Neural progenitor cell (in vitro differentiated cells): ENCODE data around the gene PDGFD. TPM values are rescaled to one million over a fixed set of nuclear protein-coding genes. Genes with fewer than 3 reads are reported as not detected.

Experiments used
- DNase-seq: peaks from one replicate; pipeline ENCODE4 v3.0.0-alpha.2; 2016; ENCODE audit warnings: low spot score
- H2AFZ ChIP-seq: fragments of 200-600 bp; sonication (generic); replicated peaks from 2 replicates; pipeline ENCODE4 v1.6.1; 2016; ENCODE audit warnings: antibody characterized with exemption
- H3F3A ChIP-seq: fragments of 200-600 bp; sonication (generic); 2 replicates; pipeline ENCODE4 v1.6.1; 2016; ENCODE audit warnings: antibody characterized with exemption, low read depth
- H3K27ac ChIP-seq: fragments of 200-600 bp; sonication (generic); 2 replicates; pipeline ENCODE4 v1.5.1; 2016; ENCODE audit warnings: mild to moderate bottlenecking
- H3K27me3 ChIP-seq: fragments of 200-600 bp; sonication (generic); 2 replicates; pipeline ENCODE4 v1.6.1; 2016; ENCODE audit warnings: mild to moderate bottlenecking, moderate library complexity
- H3K36me3 ChIP-seq: fragments of 200-600 bp; sonication (generic); 2 replicates; pipeline ENCODE4 v1.5.1; 2016
- H3K4me1 ChIP-seq: fragments of 200-600 bp; sonication (generic); 2 replicates; pipeline ENCODE4 v1.6.1; 2016; ENCODE audit warnings: mixed run types
- H3K4me2 ChIP-seq: fragments of 200-600 bp; sonication (generic); 2 replicates; pipeline ENCODE4 v1.6.1; 2016
- H3K4me3 ChIP-seq: fragments of 200-600 bp; sonication (generic); 2 replicates; pipeline ENCODE4 v1.5.1; 2016
- H3K79me2 ChIP-seq: fragments of 200-600 bp; sonication (generic); 2 replicates; pipeline ENCODE4 v1.6.1; 2016; ENCODE audit warnings: low read depth
- H3K9ac ChIP-seq: fragments of 200-600 bp; sonication (generic); 2 replicates; pipeline ENCODE4 v1.6.1; 2016
- H3K9me3 ChIP-seq: fragments of 200-600 bp; sonication (generic); 2 replicates; pipeline ENCODE4 v1.5.1; 2016; ENCODE audit warnings: low read depth
- H4K20me1 ChIP-seq: fragments of 200-600 bp; sonication (generic); 2 replicates; pipeline ENCODE4 v1.6.1; 2016; ENCODE audit warnings: low read depth
- H3K27ac Mint-ChIP-seq: 3 replicates; pipeline ENCODE4 v1.8.0; 2021; ENCODE audit warnings: mixed read lengths
- H3K27me3 Mint-ChIP-seq: 2 replicates; pipeline ENCODE4 v1.8.0; 2022; ENCODE audit warnings: low read depth, mild to moderate bottlenecking, inconsistent platforms, moderate library complexity, mixed read lengths; ENCODE audit not compliant: insufficient read depth
- H3K36me3 Mint-ChIP-seq: 3 replicates; pipeline ENCODE4 v1.8.0; 2021; ENCODE audit warnings: mixed read lengths
- H3K4me1 Mint-ChIP-seq: 3 replicates; pipeline ENCODE4 v1.8.0; 2021; ENCODE audit warnings: mixed read lengths
- H3K4me3 Mint-ChIP-seq: 3 replicates; pipeline ENCODE4 v1.8.0; 2021; ENCODE audit warnings: mild to moderate bottlenecking, moderate library complexity, mixed read lengths
- H3K9me3 Mint-ChIP-seq: 3 replicates; pipeline ENCODE4 v1.8.0; 2020; ENCODE audit warnings: mixed read lengths
- CTCF ChIP-seq: fragments of 200-600 bp; sonication (generic); IDR thresholded peaks from 2 replicates; pipeline ENCODE4 v1.5.1; 2017; ENCODE audit warnings: antibody characterized with exemption, mild to moderate bottlenecking
- EZH2 ChIP-seq: fragments of 200-600 bp; sonication (generic); IDR thresholded peaks from 2 replicates; pipeline ENCODE4 v1.6.1; 2017; ENCODE audit warnings: antibody characterized with exemption, mild to moderate bottlenecking, moderate library complexity
- EZH2phosphoT487 ChIP-seq: fragments of 200-600 bp; sonication (generic); IDR thresholded peaks from 2 replicates; pipeline ENCODE4 v1.6.1; 2017; ENCODE audit warnings: antibody characterized with exemption
- total RNA-seq: library from RNA; depleted of rRNA; stranded (reverse); fragments of >200 nt; gene quantifications from 2 replicates; pipeline ENCODE4 v1.2.3, GENCODE V29; 2015; ENCODE audit warnings: low replicate concordance

Gene PDGFD
- total RNA-seq, 1 donor from 2014 or later, result 3.7 TPM

GRCh38 chr11:103894034-103894433, 269.9 kb downstream of the PDGFD start:
- no peak overlapping the region for H3K27ac ChIP-seq
- Mint-ChIP-seq H3K27me3 (no peaks in the 10 kb centered on the region), H3K4me3 (no peak overlapping the region), H3K9me3 (peaks cover 4% of the 10 kb centered on the region), H3K4me1 (peaks cover 3% of the 10 kb centered on the region), H3K36me3 (no peaks in the 10 kb centered on the region), H3K27ac (no peak overlapping the region)
- no peaks in the 10 kb centered on the region for H3K4me1 ChIP-seq
- H3K9me3 ChIP-seq, result no peaks in the 10 kb centered on the region
- H3K4me3 ChIP-seq, result no peak overlapping the region
- H3K27me3 ChIP-seq, result no peaks in the 10 kb centered on the region
- no peak overlapping the region for H3K9ac ChIP-seq
- no peaks in the 10 kb centered on the region for H4K20me1 ChIP-seq
- no peak for TF ChIP-seq EZH2
- TF ChIP-seq CTCF, result no peak
- no peaks in the 10 kb centered on the region for H3K79me2 ChIP-seq
- no peaks in the 10 kb centered on the region for H3K36me3 ChIP-seq
- no peak overlapping the region for H3K4me2 ChIP-seq
- no peak overlapping the region for H2AFZ ChIP-seq
- DNase-seq, result no peak
- H3F3A ChIP-seq, result no peaks in the 10 kb centered on the region

- Mint-ChIP-seq H3K9me3 (peaks cover 4% of the 10 kb centered on the region), H3K4me1 (peaks cover 3% of the 10 kb centered on the region), H3K27me3 (no peaks in the 10 kb centered on the region), H3K36me3 (no peaks in the 10 kb centered on the region), H3K27ac (no peak overlapping the region), H3K4me3 (no peak overlapping the region)
- Histone ChIP-seq H3K27me3 (no peaks in the 10 kb centered on the region), H3F3A (no peaks in the 10 kb centered on the region), H3K4me1 (no peaks in the 10 kb centered on the region), H2AFZ (no peak overlapping the region), H3K4me2 (no peak overlapping the region), H3K79me2 (no peaks in the 10 kb centered on the region), H3K9me3 (no peaks in the 10 kb centered on the region), H3K36me3 (no peaks in the 10 kb centered on the region), H3K27ac (no peak overlapping the region), H3K4me3 (no peak overlapping the region), H4K20me1 (no peaks in the 10 kb centered on the region), H3K9ac (no peak overlapping the region)
- DNase-seq, result no peak
- TF ChIP-seq EZH2phosphoT487 (no peak), CTCF (no peak), EZH2 (no peak)
Measured at GRCh38 chr11:103893371-103893770, 270.6 kb downstream of the PDGFD start.

- Mint-ChIP-seq H3K4me1 (peaks cover 3% of the 10 kb centered on the region), H3K9me3 (peaks cover 4% of the 10 kb centered on the region), H3K36me3 (no peaks in the 10 kb centered on the region), H3K27me3 (no peaks in the 10 kb centered on the region), H3K4me3 (no peak overlapping the region), H3K27ac (no peak overlapping the region)
- Histone ChIP-seq H3K9ac (no peak overlapping the region), H3K36me3 (no peaks in the 10 kb centered on the region), H4K20me1 (no peaks in the 10 kb centered on the region), H3K79me2 (no peaks in the 10 kb centered on the region), H3K4me1 (no peaks in the 10 kb centered on the region), H3F3A (no peaks in the 10 kb centered on the region), H3K4me3 (no peak overlapping the region), H2AFZ (no peak overlapping the region), H3K9me3 (no peaks in the 10 kb centered on the region), H3K27ac (no peak overlapping the region), H3K4me2 (no peak overlapping the region), H3K27me3 (no peaks in the 10 kb centered on the region)
- no peak for DNase-seq
- no peak for TF ChIP-seq CTCF
- no peak for TF ChIP-seq EZH2phosphoT487
- TF ChIP-seq EZH2, result no peak
Measured at GRCh38 chr11:103892603-103893002, 271.3 kb downstream of the PDGFD start.

GRCh38 chr11:103890654-103891053, 273.3 kb downstream of the PDGFD start:
- Histone ChIP-seq H3K9me3 (no peaks in the 10 kb centered on the region), H3K27me3 (no peaks in the 10 kb centered on the region), H2AFZ (no peak overlapping the region), H3K4me2 (no peak overlapping the region), H4K20me1 (no peaks in the 10 kb centered on the region), H3K36me3 (no peaks in the 10 kb centered on the region), H3F3A (no peaks in the 10 kb centered on the region), H3K9ac (no peak overlapping the region), H3K27ac (no peak overlapping the region), H3K4me1 (no peaks in the 10 kb centered on the region), H3K4me3 (no peak overlapping the region), H3K79me2 (no peaks in the 10 kb centered on the region)
- peaks cover 3% of the 10 kb centered on the region for H3K4me1 Mint-ChIP-seq
- H3K9me3 Mint-ChIP-seq, result peaks cover 4% of the 10 kb centered on the region
- DNase-seq, result no peak
- no peaks in the 10 kb centered on the region for H3K36me3 Mint-ChIP-seq
- no peak for TF ChIP-seq CTCF
- no peak overlapping the region for H3K4me3 Mint-ChIP-seq
- H3K27ac Mint-ChIP-seq, result no peak overlapping the region
- no peaks in the 10 kb centered on the region for H3K27me3 Mint-ChIP-seq
